AG09319 (cell line): ENCODE measurements around the gene ZNF792.
"Not testable (repeated sequence)": the region's sequence is repeated elsewhere in the genome, so short reads cannot be mapped to it uniquely, and the experiment has no call there.

Experiments
- DNase-seq: peaks from one replicate; pipeline ENCODE4 v3.0.0-alpha.2; 2010; ENCODE audit warnings: low read depth; ENCODE audit errors: extremely low read depth
- CTCF ChIP-seq: IDR thresholded peaks from 2 replicates; pipeline ENCODE4 v1.5.1; 2011; ENCODE audit warnings: low read depth, mild to moderate bottlenecking, inconsistent platforms, low read length, moderate library complexity

The ZNF792 gene

GRCh38 chr19:34918190-34918589, 45.8 kb downstream of the ZNF792 start:
- DNase-seq, result no peak
- TF ChIP-seq CTCF, result no peak

- DNase-seq, result not testable (repeated sequence)
Measured at GRCh38 chr19:34917144-34917543, 46.9 kb downstream of the ZNF792 start.

GRCh38 chr19:34910770-34911169, 53.3 kb downstream of the ZNF792 start:
- DNase-seq, result no peak
- no peak for TF ChIP-seq CTCF
